Immature natural killer cell (primary cell): Measurements from ENCODE around the gene TFCP2L1. TPM values are rescaled to one million over a fixed set of nuclear protein-coding genes. Genes with fewer than 3 reads are reported as not detected.
A peak's percentile ranks its signal among the peaks of the same experiment; 100 is the strongest.
"Not testable (repeated sequence)": the region's sequence is repeated elsewhere in the genome, so short reads cannot be mapped to it uniquely, and the experiment has no call there.

ENCODE experiments used
- DNase-seq, 3 donors: peaks; one replicate each; pipeline ENCODE4 v3.0.0; 2022; ENCODE audit warnings: mixed read lengths in 1 of 3
- H3K27ac Mint-ChIP-seq, 6 donors: one replicate each; pipeline ENCODE4 v1.8.0; 2020; ENCODE audit warnings: mixed read lengths in 6 of 6, mild to moderate bottlenecking in 5 of 6, inconsistent platforms in 4 of 6, moderate library complexity in 3 of 6
- H3K27me3 Mint-ChIP-seq, 3 donors: one replicate each; pipeline ENCODE4 v1.8.0; 2020 to 2021; ENCODE audit warnings: low read depth in 3 of 3, mild to moderate bottlenecking in 3 of 3, mixed read lengths in 3 of 3, moderate library complexity in 3 of 3, inconsistent platforms in 1 of 3
- H3K36me3 Mint-ChIP-seq, 3 donors: one replicate each; pipeline ENCODE4 v1.8.0; 2020; ENCODE audit warnings: mixed read lengths in 3 of 3, inconsistent platforms in 2 of 3, mild to moderate bottlenecking in 2 of 3
- H3K4me1 Mint-ChIP-seq, 2 donors: one replicate each; pipeline ENCODE4 v1.8.0; 2020; ENCODE audit warnings: inconsistent platforms in 2 of 2, mild to moderate bottlenecking in 2 of 2, mixed read lengths in 2 of 2, moderate library complexity in 1 of 2
- H3K4me3 Mint-ChIP-seq, 5 donors: one replicate each; pipeline ENCODE4 v1.8.0; 2020; ENCODE audit warnings: mild to moderate bottlenecking in 5 of 5, mixed read lengths in 5 of 5, inconsistent platforms in 3 of 5, moderate library complexity in 3 of 5
- H3K9me3 Mint-ChIP-seq, 6 donors: one replicate each; pipeline ENCODE4 v1.8.0; 2020; ENCODE audit warnings: mild to moderate bottlenecking in 6 of 6, mixed read lengths in 6 of 6, inconsistent platforms in 4 of 6, moderate library complexity in 3 of 6
- polyA plus RNA-seq, 3 donors: library from polyadenylated mRNA; unstranded; fragments of 300-500 nt; fragmentation: Illumina TruSeq; gene quantifications; one replicate each; pipeline ENCODE4 v1.2.3, GENCODE V29; 2021

Gene TFCP2L1
- polyA plus RNA-seq, 3 donors from 2014 or later: 0.02 to 0.14 TPM; not detected in 1

DNA sequence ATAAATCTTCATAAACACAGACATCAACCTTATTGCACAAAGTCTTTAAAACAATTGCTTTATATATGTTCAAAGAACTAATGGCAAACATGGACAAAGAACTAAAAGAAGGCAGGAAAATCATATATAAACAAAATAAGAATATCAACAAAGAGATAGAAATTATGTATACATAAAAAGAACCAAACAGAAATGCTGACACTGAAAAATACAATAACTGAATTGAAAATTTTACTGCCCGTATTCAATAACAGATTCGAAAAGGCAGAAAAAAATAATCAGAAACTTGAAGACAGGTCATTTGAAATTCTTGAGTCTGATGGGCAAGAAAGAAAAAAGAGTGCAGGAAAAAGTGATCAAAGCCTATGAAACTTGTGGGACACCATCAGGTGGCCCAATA, 22.0 kb upstream of the TFCP2L1 start:
- H3K4me3 Mint-ChIP-seq: no peak overlapping the region
- peak overlapping the region in 3 of 6 donors; percentile 12 to 62 (median 22) for H3K27ac Mint-ChIP-seq
- peaks cover 3 to 12% (median 4%) of the 10 kb centered on the region in 3 donors for H3K27me3 Mint-ChIP-seq
- no peak for DNase-seq
- peaks cover 17 to 23% of the 10 kb centered on the region in 2 donors for H3K4me1 Mint-ChIP-seq
- no peaks in the 10 kb centered on the region for H3K9me3 Mint-ChIP-seq
- H3K36me3 Mint-ChIP-seq: no peaks in the 10 kb centered on the region

DNA sequence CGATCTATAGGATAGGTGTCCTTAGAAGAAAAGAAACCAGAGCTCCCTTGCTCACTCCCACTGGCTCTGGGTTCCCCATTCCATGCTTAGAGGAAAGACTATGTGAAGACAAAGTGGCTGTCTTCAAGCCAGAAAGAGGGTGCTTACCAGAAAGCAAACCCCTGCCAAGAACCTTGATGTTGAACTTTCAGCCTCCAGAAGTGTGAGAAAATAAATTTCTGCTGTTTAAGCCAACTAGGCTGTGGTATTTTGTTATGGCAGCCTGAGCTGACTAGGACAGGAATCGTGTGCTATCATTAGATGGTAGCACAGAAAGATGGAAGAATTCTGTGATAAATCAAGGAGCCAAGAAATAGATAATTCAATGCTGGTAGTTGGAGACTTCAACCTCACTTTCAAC, 19.9 kb upstream of the TFCP2L1 start:
- DNase-seq: no peak
- Mint-ChIP-seq H3K36me3 (no peaks in the 10 kb centered on the region), H3K27me3 (peaks cover 2 to 14% (median 4%) of the 10 kb centered on the region in 3 donors), H3K27ac (no peak overlapping the region), H3K4me3 (no peak overlapping the region), H3K9me3 (no peaks in the 10 kb centered on the region), H3K4me1 (peaks cover 13 to 17% of the 10 kb centered on the region in 2 donors)

DNA sequence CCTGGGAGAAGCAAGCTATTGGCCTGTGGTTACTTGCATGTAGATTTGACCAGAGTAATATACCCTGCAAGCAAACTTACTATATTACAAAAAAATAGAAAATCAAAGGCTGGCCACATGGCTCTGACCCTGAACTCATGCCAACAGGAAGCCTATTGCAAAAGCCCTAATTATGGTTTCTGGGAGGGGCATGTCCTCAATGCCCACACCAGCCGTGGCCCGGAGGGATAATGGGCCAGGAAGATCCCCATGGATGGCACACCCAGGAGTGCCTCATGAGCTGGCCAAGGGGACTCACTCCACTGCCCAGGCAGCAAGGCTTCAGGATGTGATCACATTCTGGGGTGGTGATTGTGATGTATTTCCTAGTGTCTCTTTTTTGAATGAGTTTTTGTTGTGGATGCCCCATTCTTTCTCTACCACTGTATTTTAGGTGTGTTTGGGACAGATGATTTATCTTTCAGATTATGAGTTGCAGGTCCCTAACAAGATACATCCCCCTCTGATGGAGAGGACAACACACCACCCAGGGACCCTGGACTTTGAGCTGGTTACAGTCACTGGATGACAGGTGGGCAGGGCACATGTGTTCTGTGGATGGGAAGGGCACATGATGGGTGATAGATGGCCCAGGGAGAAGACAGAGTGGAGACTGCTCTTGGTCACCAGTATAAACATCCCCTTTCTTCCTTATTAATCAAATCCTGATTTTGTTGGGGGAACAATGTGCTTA, 18.7 kb upstream of the TFCP2L1 start:
- no peak overlapping the region for H3K4me3 Mint-ChIP-seq
- peaks cover 2 to 14% (median 2%) of the 10 kb centered on the region in 3 donors for H3K27me3 Mint-ChIP-seq
- no peaks in the 10 kb centered on the region for H3K9me3 Mint-ChIP-seq
- H3K4me1 Mint-ChIP-seq: peaks cover 2 to 4% of the 10 kb centered on the region in 2 donors
- no peak for DNase-seq
- no peaks in the 10 kb centered on the region for H3K36me3 Mint-ChIP-seq
- no peak overlapping the region for H3K27ac Mint-ChIP-seq

DNA sequence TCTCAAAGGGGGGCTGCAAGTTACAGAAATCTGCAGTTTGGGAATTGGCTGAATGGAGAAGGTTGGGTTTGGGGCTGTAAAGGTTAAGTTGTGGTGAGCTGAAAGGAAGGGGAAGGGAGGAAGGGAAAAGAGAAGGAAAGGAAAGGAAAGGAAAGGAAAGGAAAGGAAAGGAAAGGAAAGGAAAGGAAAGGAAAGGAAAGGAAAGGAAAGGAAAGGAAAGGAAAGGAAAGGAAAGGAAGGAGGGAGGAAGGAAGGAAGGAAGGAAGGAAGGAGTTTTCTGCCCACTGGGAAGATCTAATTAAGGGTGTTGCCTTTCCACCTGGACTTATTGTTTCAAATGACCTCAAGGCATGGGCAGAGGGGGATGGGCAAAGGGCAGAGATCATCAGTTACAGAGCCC, 16.2 kb upstream of the TFCP2L1 start:
- DNase-seq, H3K9me3 Mint-ChIP-seq, H3K4me1 Mint-ChIP-seq, H3K27ac Mint-ChIP-seq, H3K36me3 Mint-ChIP-seq, H3K4me3 Mint-ChIP-seq: not testable (repeated sequence)
- peaks cover 0 to 12% (median 2%) of the 10 kb centered on the region in 3 donors for H3K27me3 Mint-ChIP-seq

DNA sequence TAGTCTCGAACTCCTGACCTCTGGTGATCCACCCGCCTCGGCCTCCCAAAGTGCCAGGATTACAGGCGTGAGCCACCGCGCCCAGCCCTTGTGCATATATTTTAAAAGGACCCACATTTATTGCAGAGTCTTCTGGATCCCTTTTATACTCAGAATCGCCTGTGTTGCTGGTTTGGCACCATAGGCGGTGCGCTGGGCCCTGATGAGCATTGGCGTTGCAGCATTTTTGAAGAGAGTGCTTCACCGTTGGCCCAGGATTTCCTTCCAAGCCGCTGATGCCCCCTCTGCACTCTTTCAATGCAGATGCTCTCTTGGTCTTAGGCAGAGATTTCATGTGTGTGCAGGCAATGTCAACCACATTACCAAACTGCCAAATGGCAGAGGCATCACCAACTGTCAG, 13.5 kb upstream of the TFCP2L1 start:
- Mint-ChIP-seq H3K4me3 (no peak overlapping the region), H3K27me3 (peaks cover 2 to 10% (median 2%) of the 10 kb centered on the region in 3 donors), H3K36me3 (no peaks in the 10 kb centered on the region), H3K4me1 (no peaks in the 10 kb centered on the region), H3K27ac (no peak overlapping the region), H3K9me3 (no peaks in the 10 kb centered on the region)
- no peak for DNase-seq

DNA sequence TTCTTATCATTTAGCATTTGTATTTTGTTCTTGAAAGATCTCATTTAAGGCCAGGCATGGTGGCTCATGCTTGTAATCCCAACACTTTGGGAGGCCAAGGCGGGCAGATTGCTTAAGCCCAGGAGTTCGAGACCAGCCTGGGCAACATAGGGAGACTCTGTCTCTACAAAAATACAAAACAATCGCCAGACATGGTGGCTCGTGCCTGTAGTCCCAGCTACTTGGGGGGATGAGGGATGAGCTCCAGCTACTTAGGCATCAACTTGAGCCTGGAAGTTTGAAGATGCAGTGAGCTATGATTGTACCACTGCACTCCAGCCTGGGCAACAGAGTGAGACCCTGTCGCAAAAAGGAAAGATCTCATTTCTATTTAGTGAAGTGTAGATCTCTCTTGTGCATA, 12.9 kb upstream of the TFCP2L1 start:
- H3K4me3 Mint-ChIP-seq, H3K36me3 Mint-ChIP-seq, DNase-seq, H3K27ac Mint-ChIP-seq, H3K9me3 Mint-ChIP-seq, H3K4me1 Mint-ChIP-seq: not testable (repeated sequence)
- H3K27me3 Mint-ChIP-seq: peaks cover 2 to 10% (median 2%) of the 10 kb centered on the region in 3 donors

DNA sequence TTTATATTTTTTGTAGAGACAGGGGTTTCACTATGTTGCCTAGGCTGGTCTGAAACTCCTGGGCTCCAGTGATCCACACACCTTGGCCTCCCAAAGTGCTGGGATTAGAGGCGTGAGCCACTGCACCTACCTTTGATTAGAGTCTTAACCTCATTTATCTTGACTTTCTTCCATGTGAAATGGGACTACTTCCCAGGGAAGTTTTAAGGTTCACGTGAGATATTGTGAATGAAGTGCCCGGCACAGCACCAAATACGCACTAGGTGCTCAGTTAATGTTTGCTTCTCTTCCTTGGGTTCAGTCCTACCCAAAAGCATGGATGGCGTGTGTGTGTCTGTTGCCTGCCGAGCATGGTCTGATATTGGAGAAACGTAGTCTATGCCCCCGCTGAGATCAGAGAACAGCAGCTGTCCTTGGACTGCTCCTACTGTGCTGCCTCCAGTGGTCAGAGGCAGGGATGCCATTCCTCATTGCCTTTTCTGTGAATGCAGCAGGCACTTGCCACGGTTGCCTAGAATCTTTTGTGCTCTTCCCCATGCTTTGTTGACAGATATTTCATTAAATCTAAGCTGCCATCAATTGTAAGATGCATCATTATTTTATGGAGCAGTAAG, 12.3 kb upstream of the TFCP2L1 start:
- H3K4me1 Mint-ChIP-seq: peaks cover 0 to 2% of the 10 kb centered on the region in 2 donors
- H3K27ac Mint-ChIP-seq: no peak overlapping the region

DNA sequence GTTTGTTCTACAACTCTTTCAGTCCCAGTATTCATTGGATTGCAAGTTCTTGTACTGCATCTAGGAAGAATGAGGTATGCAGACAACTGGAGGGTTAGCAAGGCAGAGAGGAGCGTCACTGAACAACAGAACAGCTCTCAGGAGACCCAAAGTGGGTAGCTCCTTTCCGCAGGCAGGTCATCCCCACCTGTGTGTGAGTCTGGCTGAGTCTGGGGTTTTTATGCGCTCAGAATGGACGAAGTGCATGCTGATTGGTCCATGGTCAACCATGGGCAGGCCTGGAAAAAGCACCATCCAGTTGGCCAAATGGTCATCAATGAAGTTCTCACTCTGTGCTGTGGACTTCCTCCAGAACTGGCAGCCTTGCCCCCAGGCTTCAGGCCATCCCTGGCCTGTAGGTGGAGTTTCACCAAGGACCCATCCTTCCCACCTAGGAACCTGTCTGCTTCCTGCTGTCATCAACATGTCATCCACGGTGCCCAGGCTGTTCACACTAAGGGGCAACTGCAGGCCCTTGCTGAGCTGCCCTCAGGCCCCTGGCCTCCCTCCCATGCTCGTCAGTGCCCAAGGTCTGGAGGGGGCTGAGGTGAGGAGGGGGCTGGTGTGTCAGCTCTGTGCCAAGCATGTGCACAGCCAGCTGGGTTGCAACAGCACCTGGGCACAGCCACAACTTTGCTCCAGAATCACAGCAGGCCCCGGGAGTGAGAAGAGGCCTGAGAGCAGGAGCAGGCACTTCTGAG, 11.1 kb upstream of the TFCP2L1 start:
- H3K4me1 Mint-ChIP-seq: peaks cover 0 to 2% of the 10 kb centered on the region in 2 donors
- H3K4me3 Mint-ChIP-seq: no peak overlapping the region
- no peak for DNase-seq
- H3K36me3 Mint-ChIP-seq: no peaks in the 10 kb centered on the region
- H3K27me3 Mint-ChIP-seq: peaks cover 2 to 8% (median 2%) of the 10 kb centered on the region in 3 donors
- no peak overlapping the region for H3K27ac Mint-ChIP-seq
- no peaks in the 10 kb centered on the region for H3K9me3 Mint-ChIP-seq

More for the DNA sequence above, 12.3 kb upstream of the TFCP2L1 start:
- H3K36me3 Mint-ChIP-seq: no peaks in the 10 kb centered on the region
- no peaks in the 10 kb centered on the region for H3K9me3 Mint-ChIP-seq
- H3K27me3 Mint-ChIP-seq: peaks cover 2 to 8% (median 2%) of the 10 kb centered on the region in 3 donors
- H3K4me3 Mint-ChIP-seq: no peak overlapping the region
- no peak for DNase-seq

DNA sequence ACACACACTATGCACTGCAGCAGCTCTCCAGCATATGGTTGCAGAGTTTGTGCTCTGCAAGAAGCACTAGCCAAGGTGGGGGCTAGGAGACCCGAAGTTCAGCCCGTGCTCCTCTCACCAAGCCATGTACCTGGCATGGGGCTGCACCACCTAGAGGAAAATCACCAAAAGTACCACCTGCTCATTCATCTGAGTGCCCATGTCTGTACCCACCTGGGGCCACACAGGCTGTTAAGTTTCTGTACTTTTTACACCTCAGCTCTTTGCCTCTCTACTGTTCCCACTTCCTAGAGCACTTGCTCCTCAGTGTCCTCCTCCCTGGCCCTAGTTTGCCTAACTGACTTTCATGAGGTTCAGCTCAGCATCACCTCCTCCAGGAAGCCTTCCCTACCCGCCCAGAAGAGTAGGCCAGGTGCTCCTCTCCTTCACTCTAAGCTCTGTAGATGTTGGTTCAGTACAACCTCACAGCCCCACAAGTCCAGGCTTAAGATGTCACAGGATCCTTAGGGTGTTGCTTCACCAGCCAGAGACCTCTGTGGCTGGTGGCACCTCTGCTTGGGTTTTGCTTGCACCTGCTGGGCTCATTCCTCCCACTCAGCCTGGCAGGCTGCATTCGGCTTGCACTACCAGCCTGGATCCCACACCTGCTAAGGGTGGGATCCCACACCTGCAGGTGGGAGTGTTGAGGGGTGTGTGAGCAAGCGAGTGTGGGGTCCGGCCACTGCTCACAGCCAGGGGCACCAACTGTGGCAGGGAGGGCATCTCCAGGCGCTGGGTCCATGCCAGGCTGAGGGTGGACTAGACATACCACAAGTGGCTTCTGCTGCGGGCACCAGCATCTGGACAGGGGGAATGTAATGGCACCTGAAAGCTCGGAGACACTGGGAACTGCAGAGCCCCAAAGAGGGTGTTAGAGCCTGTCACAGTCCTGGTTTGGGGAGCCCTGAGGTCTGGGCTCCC, 10.2 kb upstream of the TFCP2L1 start:
- no peak for DNase-seq
- Mint-ChIP-seq H3K27me3 (peaks cover 2 to 6% (median 2%) of the 10 kb centered on the region in 3 donors), H3K36me3 (no peaks in the 10 kb centered on the region), H3K4me1 (peaks cover 0 to 2% of the 10 kb centered on the region in 2 donors), H3K27ac (no peak overlapping the region), H3K4me3 (no peak overlapping the region), H3K9me3 (no peaks in the 10 kb centered on the region)

DNA sequence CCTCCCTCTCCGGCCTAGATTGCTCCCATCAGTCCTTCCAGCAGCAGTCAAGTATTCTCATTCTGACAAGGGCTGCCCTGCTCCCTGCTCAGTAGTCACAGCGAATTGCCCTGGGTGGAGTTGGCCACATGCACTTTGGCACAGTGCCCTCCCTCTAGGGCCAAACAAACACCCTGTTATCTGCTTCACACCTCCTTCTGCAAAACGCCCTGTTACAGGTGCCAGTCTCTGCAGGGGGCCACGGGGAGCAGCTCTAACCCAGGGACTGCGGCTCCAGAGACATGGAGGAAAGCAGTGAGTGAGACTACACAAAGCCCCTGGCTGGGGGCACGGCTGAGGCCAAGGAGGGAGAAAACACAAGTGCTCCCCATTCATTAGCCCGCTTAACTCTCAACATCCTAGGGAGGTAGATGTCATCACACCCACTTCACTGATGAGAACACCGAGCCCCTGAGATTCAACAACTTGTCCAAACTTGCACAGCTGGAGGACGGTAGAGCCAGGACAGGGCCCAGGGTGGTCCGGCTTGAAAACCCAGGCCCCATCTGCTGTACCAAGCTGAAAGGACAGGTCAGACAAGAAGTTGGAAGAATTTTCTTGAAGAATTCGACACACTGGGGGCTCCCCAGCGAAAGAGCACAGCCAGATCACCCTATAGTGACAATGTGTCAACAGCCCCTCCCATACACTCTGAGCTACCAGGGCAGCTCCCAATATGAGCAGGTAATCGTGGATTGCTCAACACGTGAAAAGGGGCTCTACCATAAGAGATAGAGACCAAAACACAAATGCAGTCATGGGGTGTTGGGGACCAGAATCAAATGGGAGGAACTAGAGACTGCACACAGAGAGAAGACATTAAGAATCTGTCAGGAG, 8.7 kb upstream of the TFCP2L1 start:
- Mint-ChIP-seq H3K27ac (no peak overlapping the region), H3K4me3 (no peak overlapping the region), H3K4me1 (peaks cover 0 to 2% of the 10 kb centered on the region in 2 donors), H3K9me3 (no peaks in the 10 kb centered on the region), H3K27me3 (peaks cover 0 to 6% (median 2%) of the 10 kb centered on the region in 3 donors), H3K36me3 (no peaks in the 10 kb centered on the region)
- no peak for DNase-seq

DNA sequence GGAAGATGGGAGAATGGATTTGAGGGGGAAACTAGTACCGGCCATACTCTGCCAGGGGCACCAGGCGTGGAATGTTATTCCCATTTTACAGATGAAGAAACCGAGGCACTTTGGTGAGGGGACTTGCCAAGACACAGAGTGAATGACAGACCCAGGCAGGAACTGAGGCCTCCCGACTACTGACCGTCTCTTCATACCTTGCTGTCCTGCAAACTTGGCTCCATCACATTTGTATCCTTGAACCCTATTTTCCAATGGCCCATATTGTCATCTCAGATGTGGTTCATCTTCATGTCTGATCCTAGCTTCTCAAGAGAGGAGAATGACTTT, 6.2 kb upstream of the TFCP2L1 start:
- Mint-ChIP-seq H3K36me3 (no peaks in the 10 kb centered on the region), H3K27ac (no peak overlapping the region), H3K27me3 (peaks cover 0 to 8% (median 3%) of the 10 kb centered on the region in 3 donors)

DNA sequence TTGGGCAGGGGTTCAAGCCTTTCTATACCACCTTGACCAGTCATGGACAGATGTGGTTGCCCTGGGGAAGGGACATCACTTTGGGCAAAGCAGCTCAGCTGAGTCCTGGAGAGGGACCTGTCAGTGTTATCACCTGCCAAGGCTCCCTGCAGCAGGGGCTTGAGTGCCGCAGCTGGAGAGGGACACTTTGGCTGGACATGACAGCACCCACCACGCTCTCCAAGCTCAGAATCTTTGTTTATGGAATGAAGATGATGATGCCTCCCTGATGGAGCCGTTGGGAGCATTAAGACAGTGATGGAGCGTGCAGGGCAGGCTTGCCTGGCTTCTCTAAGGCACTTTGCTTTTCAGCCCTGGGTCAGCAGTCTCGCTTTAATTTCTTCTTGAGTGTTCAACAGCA, 4.3 kb upstream of the TFCP2L1 start:
- H3K27ac Mint-ChIP-seq: no peak overlapping the region
- no peaks in the 10 kb centered on the region for H3K9me3 Mint-ChIP-seq
- H3K4me1 Mint-ChIP-seq: peaks cover under 1 to 4% of the 10 kb centered on the region in 2 donors
- H3K36me3 Mint-ChIP-seq: no peaks in the 10 kb centered on the region
- no peak for DNase-seq
- peaks cover 1 to 10% (median 3%) of the 10 kb centered on the region in 3 donors for H3K27me3 Mint-ChIP-seq
- no peak overlapping the region for H3K4me3 Mint-ChIP-seq

More for the DNA sequence above, 6.2 kb upstream of the TFCP2L1 start:
- no peaks in the 10 kb centered on the region for H3K9me3 Mint-ChIP-seq
- DNase-seq: no peak
- no peak overlapping the region for H3K4me3 Mint-ChIP-seq
- peaks cover 0 to 2% of the 10 kb centered on the region in 2 donors for H3K4me1 Mint-ChIP-seq
